ENCODE data around the gene PGBD2.
"Not testable (repeated sequence)": the region's sequence is repeated elsewhere in the genome, so short reads cannot be mapped to it uniquely, and the experiment has no call there.

PGBD2 gene

GRCh38 chr1:248925859-248926258 is 19.8 kb downstream of the PGBD2 start:
- not testable (repeated sequence) for DNase-seq (ENCODE audit: low read depth in 3 of 3, low spot score in 1 of 3)

- DNase-seq (ENCODE audit: low read depth in 3 of 3, low spot score in 1 of 3): no peak
Observed at GRCh38 chr1:248926401-248927182, 20.6 kb downstream of the PGBD2 start.

- DNase-seq (ENCODE audit: low read depth in 3 of 3, low spot score in 1 of 3): not testable (repeated sequence)
Observed at GRCh38 chr1:248927283-248927682, 21.2 kb downstream of the PGBD2 start.

- DNase-seq (ENCODE audit: low read depth in 3 of 3, low spot score in 1 of 3): not testable (repeated sequence)
Observed at GRCh38 chr1:248928122-248928521, 22.1 kb downstream of the PGBD2 start.

GRCh38 chr1:248930037-248930436 is 24.0 kb downstream of the PGBD2 start:
- not testable (repeated sequence) for DNase-seq (ENCODE audit: low read depth in 3 of 3, low spot score in 1 of 3)

GRCh38 chr1:248938173-248938809 is 32.3 kb downstream of the PGBD2 start:
- not testable (repeated sequence) for DNase-seq (ENCODE audit: low read depth in 3 of 3, low spot score in 1 of 3)

GRCh38 chr1:248944134-248944999 is 38.3 kb downstream of the PGBD2 start:
- DNase-seq (ENCODE audit: low read depth in 3 of 3, low spot score in 1 of 3): not testable (repeated sequence)

GRCh38 chr1:248945000-248945423 is 39.0 kb downstream of the PGBD2 start:
- DNase-seq (ENCODE audit: low read depth in 3 of 3, low spot score in 1 of 3): not testable (repeated sequence)

GRCh38 chr1:248945453-248945852 is 39.4 kb downstream of the PGBD2 start:
- not testable (repeated sequence) for DNase-seq (ENCODE audit: low read depth in 3 of 3, low spot score in 1 of 3)

- DNase-seq (ENCODE audit: low read depth in 3 of 3, low spot score in 1 of 3): not testable (repeated sequence)
Observed at GRCh38 chr1:248945856-248946416, 39.9 kb downstream of the PGBD2 start.

All from stimulated activated CD4-positive, alpha-beta T cell treated with anti-CD3 and anti-CD28 coated beads, TNF-alpha, amount 100 ng/mL, for 1 hour (primary cell).